NCI-H2029 treated with DMSO at 0.1 percent for 48 hours (cell line): Measurements from ENCODE around the gene SCO2.
A peak's percentile ranks its signal among the peaks of the same experiment; 100 is the strongest.

ENCODE experiments used
- DNase-seq: peaks from one replicate; lab custom pipeline; 2025; lab: John Stamatoyannopoulos, UW

The SCO2 gene

GRCh38 chr22:50498322-50498890, 27.0 kb downstream of the SCO2 start:
- DNase-seq: peak; percentile 29

GRCh38 chr22:50497093-50497492, 28.3 kb downstream of the SCO2 start:
- DNase-seq: no peak

- no peak for DNase-seq
Observed at GRCh38 chr22:50490531-50491308, 34.7 kb downstream of the SCO2 start.

GRCh38 chr22:50489363-50490243, 35.8 kb downstream of the SCO2 start:
- DNase-seq: no peak

GRCh38 chr22:50488886-50489285, 36.5 kb downstream of the SCO2 start:
- no peak for DNase-seq

DNA sequence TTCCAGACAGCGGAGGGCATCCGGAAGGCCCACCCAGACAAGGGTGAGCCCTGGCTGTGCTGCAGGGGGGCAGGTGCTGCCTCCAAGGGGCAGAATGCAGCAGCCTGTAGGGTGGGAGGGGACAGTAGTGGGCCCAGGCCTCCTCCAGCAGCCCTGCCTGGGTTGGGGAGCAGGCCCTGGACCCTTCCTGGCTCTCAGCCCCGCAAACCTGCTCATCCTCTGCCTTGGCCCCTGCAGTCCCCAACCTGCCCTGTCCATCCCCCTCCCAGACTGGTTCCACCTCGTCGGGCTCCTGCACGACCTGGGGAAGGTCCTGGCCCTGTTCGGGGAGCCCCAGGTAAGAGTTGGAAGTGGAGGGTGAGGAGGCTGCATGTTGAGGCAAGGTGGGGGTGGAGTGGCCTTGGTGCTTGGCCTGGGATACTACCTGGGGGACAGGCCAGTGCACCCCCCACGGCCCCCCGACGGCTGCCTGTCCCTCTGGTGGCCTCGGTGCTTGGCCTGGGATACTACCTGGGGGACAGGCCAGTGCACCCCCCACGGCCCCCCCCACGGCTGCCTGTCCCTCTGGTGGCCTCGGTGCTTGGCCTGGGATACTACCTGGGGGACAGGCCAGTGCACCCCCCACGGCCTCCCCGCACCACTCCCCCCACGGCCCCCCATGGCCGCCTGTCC, 37.3 kb downstream of the SCO2 start:
- DNase-seq: no peak

DNA sequence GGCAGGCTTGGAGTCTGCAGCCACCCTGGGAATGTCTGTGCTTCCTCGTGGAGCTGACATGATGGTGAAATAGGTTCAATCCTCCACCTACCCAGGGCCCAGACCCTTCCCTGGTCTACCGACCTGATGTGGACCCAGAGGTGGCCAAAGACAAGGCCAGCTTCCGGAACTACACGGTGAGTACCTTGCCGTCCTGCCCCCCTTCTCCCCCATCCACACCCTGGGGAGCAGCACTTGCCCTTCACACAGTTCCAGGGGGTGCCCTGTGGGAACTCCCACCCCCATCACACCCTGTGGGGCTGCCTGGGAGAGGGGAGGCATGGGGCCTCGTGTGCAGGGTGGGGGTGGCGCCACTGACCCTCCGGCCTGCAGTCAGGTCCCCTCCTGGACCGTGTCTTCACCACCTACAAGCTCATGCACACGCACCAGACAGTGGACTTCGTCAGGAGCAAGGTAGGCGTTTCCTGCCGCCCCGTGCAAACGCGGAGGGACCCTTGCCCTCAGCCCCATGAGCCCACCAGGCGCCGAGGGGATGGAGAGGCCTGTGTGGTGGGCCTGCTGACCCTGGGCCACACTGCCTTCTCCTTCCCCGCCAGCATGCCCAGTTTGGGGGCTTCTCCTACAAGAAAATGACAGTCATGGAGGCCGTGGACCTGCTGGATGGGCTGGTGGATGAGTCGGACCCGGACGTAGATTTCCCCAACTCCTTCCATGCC, 38.0 kb downstream of the SCO2 start:
- DNase-seq: no peak

DNA sequence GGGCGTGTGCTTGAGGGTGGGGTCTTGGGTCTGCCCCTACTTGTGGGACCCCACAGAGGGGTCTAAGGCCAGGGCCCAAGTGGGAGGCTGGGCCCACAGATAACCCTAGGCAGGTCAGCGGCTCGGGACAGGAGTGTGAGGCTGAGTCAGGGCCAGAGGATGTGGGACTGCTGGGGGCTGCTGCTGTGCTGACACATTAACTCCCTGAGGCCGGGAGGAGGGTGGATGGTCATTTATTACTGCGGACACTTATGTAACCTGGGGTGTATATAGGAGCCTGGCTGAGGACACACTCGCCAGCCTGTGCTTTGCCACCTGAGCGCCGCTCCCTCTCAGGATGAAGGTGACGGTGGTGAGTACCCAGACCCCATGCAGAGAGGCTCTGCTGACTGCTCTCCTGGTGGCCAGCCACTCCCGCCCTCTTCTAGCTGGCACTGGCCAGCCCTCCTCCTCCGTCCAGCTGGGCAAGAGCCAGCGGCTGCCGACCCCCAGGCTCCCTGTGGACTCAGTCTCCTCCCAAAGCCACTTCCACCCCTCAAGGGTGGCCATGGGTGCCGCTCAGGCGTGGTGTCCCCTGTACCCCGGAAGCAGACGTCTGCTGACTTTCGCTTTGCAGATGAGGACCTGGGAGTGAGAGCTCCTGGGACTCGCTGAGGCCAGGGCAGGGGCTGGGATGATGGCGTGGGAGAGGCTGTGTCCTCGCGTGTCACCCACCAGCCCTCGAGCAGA, 38.7 kb downstream of the SCO2 start, which contains the start of gene MIOX:
TSS of gene MIOX (plus strand) at position 299 of the 729 bp plus-strand sequence. CDS start at position 338, 39 bp downstream.
- DNase-seq: no peak

- no peak for DNase-seq
Observed at GRCh38 chr22:50485221-50486131, 39.9 kb downstream of the SCO2 start.

- no peak for DNase-seq
Observed at GRCh38 chr22:50483977-50484853, 41.2 kb downstream of the SCO2 start.

- DNase-seq: no peak
Observed at GRCh38 chr22:50483556-50483955, 41.8 kb downstream of the SCO2 start.

DNA sequence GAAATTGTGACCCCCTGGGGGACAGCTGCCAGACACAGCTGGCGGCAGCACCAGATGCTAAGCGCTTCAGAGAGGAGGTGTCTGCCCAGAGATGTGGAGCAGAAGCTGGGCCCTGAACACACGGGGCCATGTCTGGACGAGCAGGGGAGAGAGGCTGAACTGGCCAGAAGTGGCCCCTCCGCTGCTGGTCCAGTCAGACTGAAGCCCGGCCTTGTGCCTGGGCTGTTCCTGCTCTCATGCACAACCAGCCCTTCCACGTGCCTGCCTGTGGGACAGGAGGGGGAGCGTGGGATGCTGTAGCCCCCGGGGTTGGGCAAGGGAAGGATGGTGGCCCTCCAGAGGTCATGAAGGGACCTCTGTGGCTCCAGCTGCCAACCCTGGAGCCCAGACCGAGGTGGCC, 42.3 kb downstream of the SCO2 start:
- DNase-seq: no peak

DNA sequence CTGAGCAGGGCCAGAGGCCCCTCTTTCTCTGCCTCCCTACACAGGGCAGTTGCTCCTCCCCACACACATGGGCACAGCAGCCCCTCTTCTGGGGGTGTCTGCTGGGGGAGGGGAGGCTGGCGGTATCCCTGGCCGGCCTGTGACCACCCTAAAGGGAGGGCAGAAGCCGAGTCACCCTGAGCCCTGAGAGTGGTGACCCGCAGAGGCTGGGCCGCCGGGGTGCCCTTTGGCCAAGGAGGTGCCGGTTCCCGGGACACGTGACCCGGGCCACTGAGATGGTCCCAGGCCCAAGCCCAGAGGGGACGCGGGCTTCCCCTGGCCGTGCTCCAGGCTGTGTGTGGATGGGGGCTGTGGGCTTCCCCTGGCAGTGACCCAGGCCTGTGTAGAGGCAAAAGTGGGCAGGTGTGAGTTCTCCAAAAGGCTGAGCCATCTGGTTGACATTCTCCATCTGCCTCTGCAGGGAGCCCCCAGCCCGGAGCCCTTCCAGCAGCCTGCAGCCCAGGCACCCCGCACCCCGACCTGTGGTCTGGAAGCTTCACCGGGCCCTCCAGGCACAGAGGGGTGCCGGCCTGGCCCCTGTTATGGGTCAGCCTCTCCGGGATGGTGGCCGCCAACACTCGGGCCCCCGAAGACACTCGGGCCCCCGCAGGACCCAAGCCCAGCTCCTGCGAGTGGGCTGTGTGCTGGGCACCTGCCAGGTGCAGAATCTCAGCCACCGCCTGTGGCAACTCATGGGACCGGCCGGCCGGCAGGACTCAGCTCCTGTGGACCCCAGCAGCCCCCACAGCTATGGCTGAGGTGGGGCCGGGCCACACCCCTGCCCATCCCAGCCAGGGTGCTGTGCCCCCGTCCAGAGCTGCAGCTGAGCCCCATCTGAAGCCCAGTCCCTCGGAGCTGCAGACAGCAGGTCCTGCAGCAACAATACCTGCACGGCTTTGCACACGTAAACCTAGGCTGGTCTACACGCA, 43.0 kb downstream of the SCO2 start:
- DNase-seq: no peak

DNA sequence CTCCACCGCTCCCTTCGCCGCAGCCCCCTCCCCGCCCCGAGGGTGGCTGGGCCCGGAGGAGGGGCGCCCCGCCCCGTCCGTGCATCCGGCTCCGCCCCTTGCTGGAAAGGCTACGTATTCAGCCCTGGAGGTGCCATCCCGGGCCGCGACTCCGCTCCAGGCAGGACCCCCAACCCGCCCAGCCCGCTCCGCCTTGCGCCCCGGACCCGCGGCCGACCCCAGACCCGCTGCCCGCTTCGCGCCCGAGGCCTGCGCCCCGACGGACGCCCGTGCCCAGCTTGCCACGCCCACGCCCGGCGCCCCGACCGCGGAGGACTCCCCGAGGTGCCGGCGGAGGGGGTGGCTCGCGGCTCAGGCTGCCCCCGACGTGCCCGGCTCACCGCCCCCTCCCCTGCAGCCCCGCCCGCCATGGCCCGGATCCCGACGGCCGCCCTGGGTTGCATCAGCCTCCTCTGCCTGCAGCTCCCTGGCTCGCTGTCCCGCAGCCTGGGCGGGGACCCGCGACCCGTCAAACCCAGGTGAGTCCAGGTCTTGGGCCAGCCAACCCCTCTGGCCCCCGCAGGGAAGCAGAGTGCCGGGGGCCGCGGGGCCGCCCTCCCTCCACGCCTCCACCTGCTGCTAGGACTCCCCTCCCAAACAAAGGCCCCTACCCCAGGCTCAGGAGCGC, 43.8 kb downstream of the SCO2 start, which contains the start of gene ADM2:
TSS of gene ADM2 (plus strand) at position 104 of the 667 bp plus-strand sequence. CDS start at position 409, 305 bp downstream.
- no peak for DNase-seq

DNA sequence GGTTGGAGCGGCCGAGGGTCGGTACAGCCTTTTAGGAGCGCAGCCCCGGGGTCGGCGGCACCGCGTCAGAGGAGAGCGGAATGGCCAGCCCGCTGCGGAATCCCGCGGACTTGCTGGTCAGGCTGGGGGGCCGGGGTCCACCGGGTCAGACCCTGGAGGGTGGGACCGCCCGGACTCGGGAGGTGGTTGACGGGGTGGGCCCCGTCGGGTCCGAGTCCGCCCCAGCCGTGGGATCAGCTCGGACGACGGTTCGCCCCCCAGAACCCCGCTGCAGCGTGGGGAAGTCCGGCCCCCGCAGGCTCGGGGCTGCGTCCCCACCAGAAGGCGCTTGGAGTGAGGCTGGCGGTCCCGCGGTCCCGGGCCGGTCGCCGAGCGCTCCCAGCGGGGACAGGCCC, 44.4 kb downstream of the SCO2 start:
- no peak for DNase-seq

GRCh38 chr22:50479721-50480120, 45.7 kb downstream of the SCO2 start:
- DNase-seq: no peak

- no peak for DNase-seq
Observed at GRCh38 chr22:50477923-50478322, 47.5 kb downstream of the SCO2 start.
